Measurements from ENCODE around the gene RAB26.

RAB26 gene

DNA sequence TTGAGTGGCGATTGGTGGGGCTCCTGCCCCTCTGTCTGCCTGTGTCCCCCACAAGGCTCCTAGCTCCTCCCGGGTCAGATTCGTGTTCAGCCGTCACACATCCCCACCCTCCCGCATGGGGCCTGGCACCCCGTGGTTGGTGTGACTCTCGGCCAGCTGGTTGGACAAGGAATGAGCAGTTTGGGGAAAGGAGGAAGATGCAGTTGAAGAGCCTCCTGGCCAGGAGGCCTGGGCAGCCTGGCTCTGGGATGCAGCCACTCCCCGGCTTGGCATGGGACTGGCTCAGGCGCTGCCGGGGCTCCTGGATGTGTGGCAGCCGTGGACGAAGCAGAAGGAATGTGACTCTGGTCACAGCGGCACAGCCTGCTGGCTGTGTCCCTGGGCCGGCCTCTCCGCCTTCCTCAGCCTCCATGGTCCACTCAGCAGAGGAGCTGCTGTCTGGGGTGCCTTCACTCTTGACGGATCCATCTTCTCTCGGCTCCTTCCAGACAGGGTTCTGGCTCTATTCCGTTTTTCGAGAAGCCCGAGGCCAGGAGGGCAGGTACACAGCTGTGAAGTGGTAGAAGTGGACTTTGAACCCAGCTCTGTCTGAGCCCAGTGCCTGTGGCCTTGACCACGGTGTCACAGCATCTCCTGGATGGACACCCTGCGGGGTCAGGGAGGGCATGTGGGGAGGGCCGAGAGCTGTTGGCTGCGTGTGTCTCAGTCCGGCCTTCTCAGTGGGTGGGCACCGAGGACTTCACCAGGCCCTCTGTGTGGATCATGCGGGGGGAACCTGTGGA lies 9.2 kb downstream of the RAB26 start:
- no peak overlapping the region for H3K4me3 ChIP-seq (ENCODE audit: low read depth, low read length)
- no peak overlapping the region for H3K18ac ChIP-seq (ENCODE audit: low read length)
- H2BK120ac ChIP-seq (ENCODE audit: insufficient read depth, low read length, poor library complexity): no peak overlapping the region
- H4K91ac ChIP-seq (ENCODE audit: low read depth, low read length): no peak overlapping the region
- H3K9ac ChIP-seq (ENCODE audit: low read length): no peak overlapping the region
- no peak overlapping the region for H4K8ac ChIP-seq (ENCODE audit: low read depth, low read length)
- H3K36me3 ChIP-seq (ENCODE audit: control insufficient read depth in 1 of 2, insufficient read depth in 2 of 2, low read length in 2 of 2): peaks cover 17 to 21% of the 10 kb centered on the region in 2 experiments
- H3K27me3 ChIP-seq (ENCODE audit: insufficient read depth, low read length): no peaks in the 10 kb centered on the region
- H4K12ac ChIP-seq (ENCODE audit: low read depth, low read length): no peak overlapping the region
- no peak overlapping the region for H2AFZ ChIP-seq (ENCODE audit: insufficient read depth, low read length, poor library complexity)
- WGBS (ENCODE audit: extremely low coverage, insufficient coverage, insufficient read length): no CpG with 5 or more reads among the region's 27 CpGs
- H3K4ac ChIP-seq (ENCODE audit: low read depth, low read length): peak overlapping the region; percentile 78
- H3K4me2 ChIP-seq (ENCODE audit: low read length): no peak overlapping the region
- H3K79me2 ChIP-seq (ENCODE audit: control insufficient read depth, insufficient read depth, low read length, poor library complexity): peaks cover 58% of the 10 kb centered on the region
- no peak overlapping the region for H3K27ac ChIP-seq (ENCODE audit: low read depth, low read length)
- no peak for DNase-seq
- no peak overlapping the region for H3K14ac ChIP-seq (ENCODE audit: low read length)
- no peak overlapping the region for H2AK5ac ChIP-seq (ENCODE audit: low read length)
- H3K4me1 ChIP-seq (ENCODE audit: control insufficient read depth in 1 of 2, insufficient read depth in 2 of 2, low read length in 2 of 2): peaks cover 19 to 24% of the 10 kb centered on the region in 2 experiments
- H2BK12ac ChIP-seq (ENCODE audit: low read length): no peak overlapping the region
- H3K79me1 ChIP-seq (ENCODE audit: low read length): peaks cover 20% of the 10 kb centered on the region
- H2BK5ac ChIP-seq (ENCODE audit: low read depth, low read length, poor library complexity): no peak overlapping the region
- H3K9me3 ChIP-seq (ENCODE audit: insufficient read depth, low read depth, low read length): peaks cover 5% of the 10 kb centered on the region
- no peak overlapping the region for H3K23ac ChIP-seq (ENCODE audit: low read length)

DNA sequence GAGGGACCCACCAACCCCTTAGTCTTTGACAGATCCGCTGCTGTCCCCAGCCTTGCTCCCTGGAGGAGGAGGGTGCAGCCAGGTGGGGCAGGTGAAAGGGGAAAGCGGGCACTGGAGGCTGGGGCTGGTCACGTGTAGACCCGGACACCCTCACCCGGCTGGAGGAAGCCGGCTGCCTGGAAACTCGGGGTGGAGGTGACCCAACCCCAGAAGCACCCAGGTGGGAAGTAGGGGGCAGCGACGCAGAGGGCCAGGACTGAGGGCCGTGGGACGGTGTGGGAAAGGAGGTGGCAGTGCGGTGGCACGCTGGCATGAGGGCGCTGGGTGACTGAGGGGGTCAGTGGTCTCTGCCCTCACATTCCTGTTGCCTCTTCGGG lies 9.8 kb downstream of the RAB26 start:
- peak overlapping the region; percentile 78 for H3K4ac ChIP-seq (ENCODE audit: low read depth, low read length)
- no CpG with 5 or more reads among the region's 15 CpGs for WGBS (ENCODE audit: extremely low coverage, insufficient coverage, insufficient read length)

GRCh38 chr16:2159175-2159838 lies 10.9 kb downstream of the RAB26 start:
- Histone ChIP-seq H2BK120ac (ENCODE audit: insufficient read depth, low read length, poor library complexity) (no peak overlapping the region), H3K36me3 (ENCODE audit: control insufficient read depth in 1 of 2, insufficient read depth in 2 of 2, low read length in 2 of 2) (peaks cover 9 to 11% of the 10 kb centered on the region in 2 experiments), H2BK12ac (ENCODE audit: low read length) (no peak overlapping the region), H3K4ac (ENCODE audit: low read depth, low read length) (peak overlapping the region; percentile 78), H3K23ac (ENCODE audit: low read length) (no peak overlapping the region), H3K4me1 (ENCODE audit: control insufficient read depth in 1 of 2, insufficient read depth in 2 of 2, low read length in 2 of 2) (peaks cover 9 to 12% of the 10 kb centered on the region in 2 experiments), H3K9ac (ENCODE audit: low read length) (no peak overlapping the region), H3K79me2 (ENCODE audit: control insufficient read depth, insufficient read depth, low read length, poor library complexity) (peaks cover 48% of the 10 kb centered on the region), H4K8ac (ENCODE audit: low read depth, low read length) (no peak overlapping the region), H3K4me3 (ENCODE audit: low read depth, low read length) (no peak overlapping the region), H3K14ac (ENCODE audit: low read length) (no peak overlapping the region), H2AFZ (ENCODE audit: insufficient read depth, low read length, poor library complexity) (no peak overlapping the region), H3K18ac (ENCODE audit: low read length) (no peak overlapping the region), H2BK5ac (ENCODE audit: low read depth, low read length, poor library complexity) (no peak overlapping the region), H4K91ac (ENCODE audit: low read depth, low read length) (no peak overlapping the region), H3K27me3 (ENCODE audit: insufficient read depth, low read length) (no peaks in the 10 kb centered on the region), H3K4me2 (ENCODE audit: low read length) (no peak overlapping the region), H3K27ac (ENCODE audit: low read depth, low read length) (no peak overlapping the region), H3K79me1 (ENCODE audit: low read length) (peaks cover 11% of the 10 kb centered on the region), H2AK5ac (ENCODE audit: low read length) (no peak overlapping the region), H4K12ac (ENCODE audit: low read depth, low read length) (no peak overlapping the region), H3K9me3 (ENCODE audit: insufficient read depth, low read depth, low read length) (peaks cover 4% of the 10 kb centered on the region)
- no CpG with 5 or more reads among the region's 24 CpGs for WGBS (ENCODE audit: extremely low coverage, insufficient coverage, insufficient read length)
- no peak for DNase-seq

More for the DNA sequence above, 9.8 kb downstream of the RAB26 start:
- H2BK12ac ChIP-seq (ENCODE audit: low read length): no peak overlapping the region
- peaks cover 12 to 15% of the 10 kb centered on the region in 2 experiments for H3K36me3 ChIP-seq (ENCODE audit: control insufficient read depth in 1 of 2, insufficient read depth in 2 of 2, low read length in 2 of 2)
- H3K79me2 ChIP-seq (ENCODE audit: control insufficient read depth, insufficient read depth, low read length, poor library complexity): peaks cover 57% of the 10 kb centered on the region
- peaks cover 3% of the 10 kb centered on the region for H3K9me3 ChIP-seq (ENCODE audit: insufficient read depth, low read depth, low read length)
- peaks cover 18% of the 10 kb centered on the region for H3K79me1 ChIP-seq (ENCODE audit: low read length)
- H3K9ac ChIP-seq (ENCODE audit: low read length): no peak overlapping the region
- no peak overlapping the region for H3K14ac ChIP-seq (ENCODE audit: low read length)
- H3K4me2 ChIP-seq (ENCODE audit: low read length): no peak overlapping the region
- H3K23ac ChIP-seq (ENCODE audit: low read length): no peak overlapping the region
- H3K4me3 ChIP-seq (ENCODE audit: low read depth, low read length): no peak overlapping the region
- no peak overlapping the region for H4K12ac ChIP-seq (ENCODE audit: low read depth, low read length)
- H3K18ac ChIP-seq (ENCODE audit: low read length): no peak overlapping the region
- no peak for DNase-seq
- no peak overlapping the region for H2BK5ac ChIP-seq (ENCODE audit: low read depth, low read length, poor library complexity)
- H3K27ac ChIP-seq (ENCODE audit: low read depth, low read length): no peak overlapping the region
- H4K91ac ChIP-seq (ENCODE audit: low read depth, low read length): no peak overlapping the region
- no peak overlapping the region for H2AK5ac ChIP-seq (ENCODE audit: low read length)
- peaks cover 13 to 22% of the 10 kb centered on the region in 2 experiments for H3K4me1 ChIP-seq (ENCODE audit: control insufficient read depth in 1 of 2, insufficient read depth in 2 of 2, low read length in 2 of 2)
- no peak overlapping the region for H4K8ac ChIP-seq (ENCODE audit: low read depth, low read length)
- no peak overlapping the region for H2BK120ac ChIP-seq (ENCODE audit: insufficient read depth, low read length, poor library complexity)
- no peaks in the 10 kb centered on the region for H3K27me3 ChIP-seq (ENCODE audit: insufficient read depth, low read length)
- no peak overlapping the region for H2AFZ ChIP-seq (ENCODE audit: insufficient read depth, low read length, poor library complexity)

GRCh38 chr16:2160915-2161551 lies 12.6 kb downstream of the RAB26 start:
- no peak overlapping the region for H2BK12ac ChIP-seq (ENCODE audit: low read length)
- no peak overlapping the region for H4K12ac ChIP-seq (ENCODE audit: low read depth, low read length)
- H3K4me2 ChIP-seq (ENCODE audit: low read length): no peak overlapping the region
- no peak overlapping the region for H3K27ac ChIP-seq (ENCODE audit: low read depth, low read length)
- WGBS (ENCODE audit: extremely low coverage, insufficient coverage, insufficient read length): no CpG with 5 or more reads among the region's 20 CpGs
- peaks cover 9 to 12% of the 10 kb centered on the region in 2 experiments for H3K4me1 ChIP-seq (ENCODE audit: control insufficient read depth in 1 of 2, insufficient read depth in 2 of 2, low read length in 2 of 2)
- peaks cover 14 to 21% of the 10 kb centered on the region in 2 experiments for H3K36me3 ChIP-seq (ENCODE audit: control insufficient read depth in 1 of 2, insufficient read depth in 2 of 2, low read length in 2 of 2)
- no peak overlapping the region for H3K18ac ChIP-seq (ENCODE audit: low read length)
- no peak overlapping the region for H2BK120ac ChIP-seq (ENCODE audit: insufficient read depth, low read length, poor library complexity)
- H3K14ac ChIP-seq (ENCODE audit: low read length): no peak overlapping the region
- peaks cover 39% of the 10 kb centered on the region for H3K79me2 ChIP-seq (ENCODE audit: control insufficient read depth, insufficient read depth, low read length, poor library complexity)
- no peak for DNase-seq
- peak overlapping the region; percentile 31 for H3K4ac ChIP-seq (ENCODE audit: low read depth, low read length)
- no peak overlapping the region for H2AFZ ChIP-seq (ENCODE audit: insufficient read depth, low read length, poor library complexity)
- H4K8ac ChIP-seq (ENCODE audit: low read depth, low read length): no peak overlapping the region
- H3K79me1 ChIP-seq (ENCODE audit: low read length): peaks cover 2% of the 10 kb centered on the region
- no peak overlapping the region for H3K23ac ChIP-seq (ENCODE audit: low read length)
- no peak overlapping the region for H4K91ac ChIP-seq (ENCODE audit: low read depth, low read length)
- no peak overlapping the region for H2AK5ac ChIP-seq (ENCODE audit: low read length)
- no peak overlapping the region for H3K9ac ChIP-seq (ENCODE audit: low read length)
- H3K4me3 ChIP-seq (ENCODE audit: low read depth, low read length): no peak overlapping the region
- H3K27me3 ChIP-seq (ENCODE audit: insufficient read depth, low read length): no peaks in the 10 kb centered on the region
- peaks cover 7% of the 10 kb centered on the region for H3K9me3 ChIP-seq (ENCODE audit: insufficient read depth, low read depth, low read length)
- no peak overlapping the region for H2BK5ac ChIP-seq (ENCODE audit: low read depth, low read length, poor library complexity)

Measured in trophoblast cell (in vitro differentiated cells and primary cell).